Fibroblast of lung (primary cell): ENCODE measurements around the gene TACR1.

ENCODE experiments used
- CTCF ChIP-seq, 2 donors: IDR thresholded peaks in 1 of 2; conservative IDR thresholded peaks in 1 of 2; 1 replicate in 1 of 2; 2 replicates in 1 of 2; pipeline ENCODE4 v1.5.1; 2011 to 2012; ENCODE audit warnings: low read length in 2 of 2, control low read depth in 1 of 2, inconsistent platforms in 1 of 2, low read depth in 1 of 2, mild to moderate bottlenecking in 1 of 2
- EZH2 ChIP-seq: IDR thresholded peaks from 2 replicates; pipeline ENCODE4 v1.5.1; 2012; ENCODE audit warnings: low read length, control low read depth, mild to moderate bottlenecking; ENCODE audit errors: missing control alignments

GRCh38 chr2:75182606-75183005 lies 16.7 kb downstream of the TACR1 start:
- TF ChIP-seq CTCF (conservative IDR thresholded peaks at IDR 0.05 in 1 of 2, IDR thresholded peaks at IDR 0.05 in 1 of 2; ENCODE audit: low read depth in 1 of 2, low read length in 2 of 2), result no peak
- TF ChIP-seq EZH2, result no peak
